GM19328 (cell line): ENCODE results near the gene ASTL.
"Not testable (repeated sequence)": the region's sequence is repeated elsewhere in the genome, so short reads cannot be mapped to it uniquely, and the experiment has no call there.

ENCODE experiments used
- ATAC-seq: cut with Tn5 transposase; IDR thresholded peaks from one replicate; pipeline ENCODE4 v1.9.1; 2021; ENCODE audit warnings: mild to moderate bottlenecking, moderate library complexity; ENCODE audit not compliant: unreplicated experiment

ASTL gene

DNA sequence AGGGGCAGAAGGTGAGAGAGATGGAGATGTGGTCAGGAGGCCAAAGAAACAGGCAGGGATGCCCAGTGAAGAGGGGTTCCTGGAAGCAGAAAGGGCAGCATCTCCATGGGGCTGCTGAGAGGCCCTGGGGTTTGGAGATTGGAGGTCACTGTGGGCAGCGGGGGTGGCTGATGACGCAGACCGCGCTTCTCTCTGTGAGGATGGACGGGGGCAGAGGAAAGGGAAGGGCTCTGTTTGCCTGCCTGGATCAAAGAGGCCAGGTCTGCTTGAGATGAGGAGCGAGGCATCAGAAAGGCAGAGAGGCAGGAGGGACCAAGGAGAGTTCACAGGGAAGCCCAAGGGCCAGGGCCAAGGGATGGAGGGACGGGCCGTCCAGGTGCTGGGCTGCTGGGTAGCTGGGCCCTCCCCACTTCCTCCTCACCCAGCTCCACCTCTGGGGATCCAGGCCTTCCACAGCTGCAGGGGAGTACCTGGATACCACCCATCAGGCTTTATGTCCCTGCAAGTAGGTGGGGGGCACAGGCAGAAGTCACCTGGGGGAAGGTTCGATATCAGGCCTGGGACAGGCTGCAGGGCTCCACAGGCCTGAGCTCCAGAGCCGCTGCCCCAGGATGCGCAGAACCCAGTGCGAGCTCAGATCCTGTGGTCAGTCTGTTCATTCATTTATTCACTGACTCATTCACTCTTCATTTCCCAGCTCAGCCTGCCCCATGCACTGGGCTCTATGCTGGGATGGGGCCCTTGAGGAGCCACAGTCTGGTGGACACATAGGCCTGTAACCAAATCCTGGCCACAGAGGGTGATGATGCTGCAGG, 52.6 kb downstream of the ASTL start:
- ATAC-seq = no peak

- ATAC-seq = not testable (repeated sequence)
These were observed 53.3 kb downstream of the ASTL start for GRCh38 chr2:96084858-96085518.

GRCh38 chr2:96083989-96084857, 54.1 kb downstream of the ASTL start:
- ATAC-seq = no peak

- no peak for ATAC-seq
These were observed 55.0 kb downstream of the ASTL start for GRCh38 chr2:96083064-96083939.

DNA sequence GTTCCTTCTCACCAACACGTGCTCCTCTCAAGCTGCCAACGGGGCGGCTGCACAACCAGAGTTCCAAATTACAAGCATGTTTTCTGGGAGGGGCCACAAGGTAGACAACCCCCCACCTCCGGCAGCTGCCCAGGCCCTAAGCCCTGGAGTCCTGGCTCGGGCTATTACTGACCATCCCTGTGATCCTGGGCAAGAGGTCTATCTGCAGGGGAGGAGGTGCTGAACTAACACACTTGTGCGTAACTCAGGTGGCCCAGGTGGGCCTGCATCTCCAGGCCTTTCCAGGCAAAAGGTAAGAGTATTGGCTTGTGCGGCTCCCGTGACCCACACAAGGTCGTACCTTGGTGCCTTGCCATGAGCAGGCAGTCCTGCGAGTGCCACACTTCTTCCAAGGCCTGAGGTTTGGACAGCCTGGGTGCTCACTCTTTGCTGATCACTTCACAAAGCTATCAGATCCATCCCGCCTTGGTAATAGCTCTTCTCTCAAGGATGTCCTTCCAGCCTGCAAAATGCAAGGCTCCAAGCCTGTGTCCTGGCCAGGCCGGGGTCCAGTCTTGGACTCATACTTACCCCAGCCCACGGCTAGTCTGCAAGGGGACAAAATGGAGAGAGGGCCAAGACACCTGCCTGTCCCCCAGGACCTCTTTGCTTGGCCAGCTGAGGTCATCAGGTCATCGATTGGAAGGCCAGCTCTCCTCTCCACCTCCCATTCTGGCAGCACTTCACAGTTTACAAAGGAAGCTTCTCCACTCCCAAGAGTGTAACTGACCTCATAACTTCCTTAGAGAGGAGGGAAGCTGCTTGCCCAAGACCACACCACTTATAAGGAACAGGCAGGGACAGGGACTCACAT, 55.9 kb downstream of the ASTL start:
- ATAC-seq = no peak

- no peak for ATAC-seq
These were observed 57.3 kb downstream of the ASTL start for GRCh38 chr2:96081042-96081441.

DNA sequence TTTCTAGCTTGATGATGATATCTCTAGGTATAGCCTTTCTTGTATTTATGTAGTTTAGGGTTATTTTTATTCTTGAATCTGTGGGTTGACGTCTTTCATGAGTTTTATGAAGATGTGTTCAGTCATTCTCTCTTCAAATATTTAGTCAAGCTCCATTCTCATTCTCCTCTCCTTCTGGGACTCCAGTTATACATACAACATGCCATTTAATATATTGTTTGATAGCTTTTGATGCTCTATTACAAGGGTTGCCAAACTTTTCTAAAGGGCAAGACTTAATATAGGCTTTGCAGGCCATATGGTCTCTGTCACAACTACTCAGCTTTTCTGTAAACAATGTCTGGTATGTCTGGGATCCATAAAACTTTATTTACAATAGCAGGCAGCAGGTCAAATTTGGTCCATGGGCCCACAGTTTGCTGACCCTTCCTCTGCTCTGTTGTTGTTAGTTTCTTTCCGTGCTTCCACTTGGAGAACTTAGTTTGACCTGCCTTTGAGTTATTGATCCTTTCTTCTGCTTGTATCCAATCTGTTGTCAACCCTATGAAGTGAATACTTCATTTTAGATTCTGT, 63.0 kb downstream of the ASTL start:
- no peak for ATAC-seq

DNA sequence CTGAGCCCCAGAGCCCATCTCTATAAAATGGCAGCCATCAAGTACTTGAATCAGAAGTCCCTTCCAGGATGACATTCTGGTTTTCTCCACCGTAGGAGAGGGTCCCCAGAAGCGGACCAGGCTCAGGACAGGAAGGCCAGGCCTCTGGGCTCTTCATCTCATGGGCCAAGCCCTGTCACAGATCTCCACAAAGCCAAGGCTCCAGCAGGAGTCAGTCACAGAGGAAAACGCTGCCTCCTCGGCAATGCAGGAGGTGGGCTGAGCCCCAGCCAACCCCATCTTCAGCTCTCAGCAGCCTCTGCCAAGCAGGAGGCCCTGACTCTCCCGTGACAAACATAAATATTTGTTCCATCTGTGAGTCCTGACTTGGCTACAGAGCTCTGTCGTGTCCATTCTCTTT, 64.1 kb downstream of the ASTL start:
- ATAC-seq = no peak

DNA sequence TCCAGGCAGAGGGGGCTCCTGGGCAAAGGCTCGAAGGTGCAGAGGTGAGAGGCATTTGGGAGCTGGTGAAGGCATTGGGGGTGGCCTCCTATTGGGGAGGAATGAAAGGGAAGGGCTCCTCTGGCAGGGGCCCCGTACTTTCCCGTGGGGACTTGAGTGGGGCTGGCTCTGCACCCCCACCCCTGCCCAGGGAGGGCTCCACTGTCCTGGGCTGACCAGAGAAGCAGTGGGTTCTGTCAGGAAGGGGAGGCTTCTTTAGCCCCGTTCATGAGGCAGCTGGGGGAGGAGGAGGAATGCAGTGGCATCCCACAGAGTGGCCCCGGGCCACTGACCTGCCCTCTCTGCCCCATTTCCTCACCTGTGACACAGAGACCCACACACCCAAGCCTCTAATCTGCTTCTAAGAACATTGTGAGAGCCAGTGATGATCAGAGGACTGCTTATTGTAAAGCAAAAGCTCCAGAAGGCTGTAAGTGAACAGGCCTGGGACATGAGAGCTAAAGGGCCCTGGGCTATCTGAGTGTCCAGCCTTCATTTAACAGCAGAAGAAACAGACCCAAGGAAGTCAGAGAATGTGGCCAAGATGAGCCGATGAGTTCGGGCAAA, 65.0 kb downstream of the ASTL start:
- ATAC-seq = no peak
